SU-DHL-6 (cell line): ENCODE measurements around the gene CDK6.

Source experiments
- EZH2phosphoT487 ChIP-seq: fragments of 200-600 bp; sonication (generic), shearing (Covaris generic); conservative IDR thresholded peaks from 2 replicates; pipeline ENCODE4 v1.6.1; 2018; ENCODE audit warnings: mild to moderate bottlenecking, antibody characterized with exemption, low read length, moderate library complexity, mixed read lengths
- TF ChIP-seq, protein P1 (sequence below): fragments of 200-600 bp; sonication (generic); IDR thresholded peaks from one replicate; pipeline ENCODE4 v1.5.1; 2017; ENCODE audit warnings: antibody characterized with exemption, mild to moderate bottlenecking, low read length, moderate library complexity; ENCODE audit not compliant: insufficient read depth, poor library complexity, severe bottlenecking

GRCh38 chr7:92634924-92635519 lies 201.4 kb downstream of the CDK6 start:
- TF ChIP-seq, protein P1, sequence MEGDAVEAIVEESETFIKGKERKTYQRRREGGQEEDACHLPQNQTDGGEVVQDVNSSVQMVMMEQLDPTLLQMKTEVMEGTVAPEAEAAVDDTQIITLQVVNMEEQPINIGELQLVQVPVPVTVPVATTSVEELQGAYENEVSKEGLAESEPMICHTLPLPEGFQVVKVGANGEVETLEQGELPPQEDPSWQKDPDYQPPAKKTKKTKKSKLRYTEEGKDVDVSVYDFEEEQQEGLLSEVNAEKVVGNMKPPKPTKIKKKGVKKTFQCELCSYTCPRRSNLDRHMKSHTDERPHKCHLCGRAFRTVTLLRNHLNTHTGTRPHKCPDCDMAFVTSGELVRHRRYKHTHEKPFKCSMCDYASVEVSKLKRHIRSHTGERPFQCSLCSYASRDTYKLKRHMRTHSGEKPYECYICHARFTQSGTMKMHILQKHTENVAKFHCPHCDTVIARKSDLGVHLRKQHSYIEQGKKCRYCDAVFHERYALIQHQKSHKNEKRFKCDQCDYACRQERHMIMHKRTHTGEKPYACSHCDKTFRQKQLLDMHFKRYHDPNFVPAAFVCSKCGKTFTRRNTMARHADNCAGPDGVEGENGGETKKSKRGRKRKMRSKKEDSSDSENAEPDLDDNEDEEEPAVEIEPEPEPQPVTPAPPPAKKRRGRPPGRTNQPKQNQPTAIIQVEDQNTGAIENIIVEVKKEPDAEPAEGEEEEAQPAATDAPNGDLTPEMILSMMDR = no peak
- TF ChIP-seq EZH2phosphoT487 = no peak
